Omental fat pad (tissue), 4 donors: ENCODE results near the gene SCPEP1. TPM values are rescaled to one million over a fixed set of nuclear protein-coding genes. Genes with fewer than 3 reads are reported as not detected.
A peak's percentile ranks its signal among the peaks of the same experiment; 100 is the strongest.

Experiments
- ATAC-seq: fragments of 150-250 bp; one replicate; pipeline ENCODE4 v1.9.1; 2016; ENCODE audit warnings: mild to moderate bottlenecking, moderate library complexity; ENCODE audit not compliant: low FRiP score
- DNase-seq: peaks from one replicate; pipeline ENCODE4 v3.0.0-alpha.2; 2019; ENCODE audit warnings: low spot score
- total RNA-seq, 4 donors: library from RNA; depleted of rRNA; stranded (reverse); fragments of >200 nt; gene quantifications; one replicate each; pipeline ENCODE4 v1.1.0, GENCODE V29; 2016
- TF ChIP-seq, protein P1 (sequence below), 3 donors: fragments of 450-650 bp; IDR thresholded peaks; one replicate each; pipeline ENCODE4 v1.5.1; 2016 to 2017; ENCODE audit warnings: antibody characterized with exemption in 3 of 3, mild to moderate bottlenecking in 3 of 3, moderate library complexity in 2 of 3

SCPEP1 gene
- total RNA-seq, 4 donors from 2014 or later: 59.6 to 80.9 (median 69.1) TPM

DNA sequence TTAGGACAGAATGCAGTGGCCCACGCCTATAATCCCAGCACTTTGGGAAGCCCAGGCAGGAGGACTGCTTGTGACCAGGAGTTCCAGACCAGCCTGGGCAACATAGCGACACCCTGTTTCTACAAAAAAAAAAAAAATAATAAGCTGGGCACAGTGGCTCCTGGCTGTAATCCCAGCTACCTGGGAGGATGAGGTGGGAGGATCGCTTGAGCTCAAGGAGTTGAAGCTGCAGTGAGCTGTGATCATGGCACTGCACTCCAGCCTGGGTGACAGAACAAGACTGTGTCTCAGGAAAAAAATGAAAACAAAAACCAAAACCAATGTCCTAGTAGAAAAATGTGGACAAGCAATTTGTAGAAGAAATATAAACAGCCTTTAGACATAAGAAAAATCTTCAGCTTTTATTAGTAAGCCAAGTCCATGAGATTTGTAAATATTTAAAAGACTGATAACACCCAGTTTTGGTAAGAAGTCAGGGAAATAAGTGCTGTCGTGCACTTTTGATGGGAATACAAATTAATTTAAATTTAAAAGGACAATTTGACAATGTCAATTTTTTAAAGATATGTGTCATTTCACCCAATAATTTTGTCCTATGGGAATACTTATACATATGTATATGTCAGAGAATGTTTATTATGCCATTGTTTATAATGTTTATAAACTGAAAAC is 11.1 kb downstream of the SCPEP1 start:
- DNase-seq (no peak), ATAC-seq (no peak)
- TF ChIP-seq, protein P1, sequence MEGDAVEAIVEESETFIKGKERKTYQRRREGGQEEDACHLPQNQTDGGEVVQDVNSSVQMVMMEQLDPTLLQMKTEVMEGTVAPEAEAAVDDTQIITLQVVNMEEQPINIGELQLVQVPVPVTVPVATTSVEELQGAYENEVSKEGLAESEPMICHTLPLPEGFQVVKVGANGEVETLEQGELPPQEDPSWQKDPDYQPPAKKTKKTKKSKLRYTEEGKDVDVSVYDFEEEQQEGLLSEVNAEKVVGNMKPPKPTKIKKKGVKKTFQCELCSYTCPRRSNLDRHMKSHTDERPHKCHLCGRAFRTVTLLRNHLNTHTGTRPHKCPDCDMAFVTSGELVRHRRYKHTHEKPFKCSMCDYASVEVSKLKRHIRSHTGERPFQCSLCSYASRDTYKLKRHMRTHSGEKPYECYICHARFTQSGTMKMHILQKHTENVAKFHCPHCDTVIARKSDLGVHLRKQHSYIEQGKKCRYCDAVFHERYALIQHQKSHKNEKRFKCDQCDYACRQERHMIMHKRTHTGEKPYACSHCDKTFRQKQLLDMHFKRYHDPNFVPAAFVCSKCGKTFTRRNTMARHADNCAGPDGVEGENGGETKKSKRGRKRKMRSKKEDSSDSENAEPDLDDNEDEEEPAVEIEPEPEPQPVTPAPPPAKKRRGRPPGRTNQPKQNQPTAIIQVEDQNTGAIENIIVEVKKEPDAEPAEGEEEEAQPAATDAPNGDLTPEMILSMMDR (IDR thresholded peaks at IDR 0.05): no peak

DNA sequence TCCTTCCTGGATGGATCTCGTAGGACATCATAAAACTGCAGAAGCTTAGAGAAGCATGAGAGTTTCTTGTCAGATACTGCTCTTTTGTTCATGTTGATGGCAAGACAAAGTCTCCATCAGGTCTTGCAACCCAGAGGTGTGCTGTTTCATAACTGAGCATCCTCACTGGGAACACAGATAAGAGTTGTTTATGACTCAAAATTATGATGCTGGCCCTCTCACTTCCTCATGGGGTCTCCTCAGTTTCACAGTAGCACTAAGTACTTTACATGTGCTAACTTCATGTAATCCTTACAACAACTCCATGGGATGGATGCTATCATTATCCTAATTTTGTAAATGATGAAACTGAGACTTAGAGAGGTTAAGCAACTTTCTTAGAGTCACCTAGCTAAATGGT is 14.4 kb downstream of the SCPEP1 start:
- no peak for ATAC-seq
- DNase-seq: no peak
- TF ChIP-seq, protein P1 (IDR thresholded peaks at IDR 0.05): no peak

DNA sequence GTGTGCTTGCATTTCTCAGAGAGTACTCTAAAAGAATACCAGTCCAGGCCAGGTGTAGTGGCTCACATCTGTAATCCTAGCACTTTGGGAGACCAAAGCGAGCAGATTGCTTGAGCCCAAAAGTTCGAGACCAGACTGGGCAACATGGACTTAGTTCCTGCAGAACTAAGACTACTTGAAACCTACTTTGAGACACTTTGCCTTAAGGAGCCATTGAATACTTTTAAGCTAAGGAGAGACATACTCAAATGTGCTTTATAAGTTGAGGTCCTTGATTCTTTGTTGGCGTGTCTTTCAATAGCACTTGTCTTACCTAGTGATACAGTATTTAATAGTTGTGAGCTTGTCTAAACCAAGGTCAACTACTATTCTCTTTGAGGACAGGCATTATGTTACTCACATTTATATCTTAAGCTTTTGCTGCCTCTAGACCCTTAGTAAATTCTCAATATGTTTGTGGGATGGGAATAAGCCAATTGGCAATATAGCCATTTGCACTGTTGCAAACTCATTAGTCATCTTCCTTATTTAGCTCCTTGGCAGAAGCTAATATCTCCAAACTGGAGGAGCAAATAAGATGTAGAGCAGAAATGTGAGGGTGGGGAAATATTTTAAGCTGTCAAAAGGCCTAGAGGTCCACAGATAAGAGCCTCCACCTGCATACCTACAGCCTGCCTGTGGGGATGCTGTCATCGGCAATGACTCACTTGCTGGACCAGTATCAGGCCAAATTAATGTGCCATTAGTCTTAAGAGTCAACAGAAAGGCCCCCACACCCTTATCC is 16.3 kb downstream of the SCPEP1 start:
- TF ChIP-seq, protein P1 (IDR thresholded peaks at IDR 0.05): no peak
- ATAC-seq (peak; percentile 72), DNase-seq (no peak)

DNA sequence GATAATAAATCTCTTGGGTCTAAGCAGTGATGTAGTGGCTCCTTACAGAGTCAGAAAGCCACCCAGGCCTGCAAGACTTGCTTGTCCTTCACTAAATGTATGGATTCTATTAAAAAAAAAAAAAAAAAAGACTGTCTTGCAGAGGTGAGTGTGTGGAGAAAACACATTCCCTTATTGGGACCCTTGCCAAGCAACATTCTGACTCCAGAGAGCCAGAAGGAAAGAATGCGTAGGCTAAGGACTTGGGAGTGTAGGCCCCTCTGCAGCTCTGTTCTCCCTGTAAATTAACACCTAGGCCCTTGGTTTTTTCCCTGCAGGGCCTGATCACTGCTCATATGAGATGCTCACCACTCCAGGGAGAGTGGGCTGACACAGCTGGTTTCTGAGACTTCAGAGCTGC is 17.8 kb downstream of the SCPEP1 start:
- DNase-seq (no peak), ATAC-seq (no peak)
- TF ChIP-seq, protein P1 (IDR thresholded peaks at IDR 0.05): no peak

DNA sequence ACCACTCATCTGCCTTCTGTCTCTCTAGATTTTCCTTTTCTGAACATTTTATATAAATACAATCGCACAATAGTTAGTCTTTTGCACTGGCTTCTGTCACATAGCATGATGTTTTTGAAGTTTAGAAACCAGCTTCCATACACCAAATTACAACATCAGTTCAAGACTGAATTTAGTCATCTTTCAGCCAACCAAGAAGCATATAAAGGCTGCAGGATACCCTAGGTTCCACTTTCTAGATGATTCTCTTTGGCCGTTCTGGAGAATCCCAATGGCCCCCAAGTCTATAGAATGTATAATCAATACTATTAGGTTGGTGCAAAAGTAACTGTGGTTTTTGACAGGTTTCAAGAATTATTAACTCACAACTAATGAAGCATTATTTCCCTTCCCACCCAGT is 19.4 kb downstream of the SCPEP1 start:
- ATAC-seq (no peak), DNase-seq (no peak)

DNA sequence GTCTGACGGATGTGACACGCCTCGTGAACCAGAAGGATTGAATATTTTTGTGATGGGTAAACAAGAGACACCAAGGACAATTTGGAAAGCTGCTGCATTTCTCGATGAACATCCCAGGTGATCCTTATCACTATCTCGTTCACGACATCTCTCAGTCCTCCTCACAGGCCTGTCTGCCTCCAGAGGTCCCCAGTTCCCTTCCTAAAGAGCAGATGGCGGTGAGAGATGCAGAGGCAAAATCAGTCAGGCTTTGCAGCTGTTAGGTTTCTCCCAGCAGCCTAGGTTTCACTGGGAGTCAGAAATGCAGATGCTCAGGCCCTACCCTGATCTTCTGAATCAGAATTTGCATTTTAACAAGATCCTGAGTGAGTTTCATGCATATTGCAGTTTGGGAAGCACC is 23.6 kb downstream of the SCPEP1 start:
- TF ChIP-seq, protein P1 (IDR thresholded peaks at IDR 0.05): no peak
- no peak for DNase-seq
- ATAC-seq: no peak

More for the DNA sequence above, 19.4 kb downstream of the SCPEP1 start:
- TF ChIP-seq, protein P1 (IDR thresholded peaks at IDR 0.05): no peak

DNA sequence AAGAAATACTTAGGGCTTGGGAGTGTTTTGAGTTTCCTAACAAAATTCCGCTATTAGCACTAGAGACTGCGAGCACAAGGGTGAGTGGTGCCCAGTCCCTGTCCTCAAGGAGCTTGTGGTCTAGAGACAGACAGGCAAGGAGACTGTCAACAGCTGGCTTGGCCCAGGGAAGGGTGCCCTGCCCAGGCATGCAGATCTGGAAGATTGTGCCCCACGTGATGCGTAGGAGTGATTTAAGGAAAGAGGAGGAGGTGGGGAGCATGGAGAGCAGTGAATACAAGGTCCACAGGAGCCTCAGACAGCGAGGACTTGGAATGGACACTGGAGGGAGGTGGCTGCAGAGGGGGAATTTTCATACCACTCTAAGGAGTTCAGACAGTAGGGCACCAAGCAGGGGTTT is 25.0 kb downstream of the SCPEP1 start:
- ATAC-seq (no peak), DNase-seq (no peak)
- TF ChIP-seq, protein P1 (IDR thresholded peaks at IDR 0.05): no peak
